PC-9 (cell line): ENCODE measurements around the gene AGAP3. TPM values are rescaled to one million over a fixed set of nuclear protein-coding genes. Genes with fewer than 3 reads are reported as not detected.
A peak's percentile ranks its signal among the peaks of the same experiment; 100 is the strongest.

Experiments used
- BruUV-seq: library from RNA; stranded (reverse); fragments of 400-500 nt; replicated peaks from 2 replicates; lab custom pipeline; 2021; lab: Mats Ljungman, UMichigan
- CTCF ChIA-PET: fragments of 300-600 bp; sonication (Branson Sonifier 250); formaldehyde crosslinking; loops from one replicate; lab custom pipeline; 2022; ENCODE audit warnings: antibody characterized with exemption; lab: Charles Lee
- POLR2A ChIA-PET: fragments of 300-600 bp; sonication (Branson Sonifier 250); formaldehyde crosslinking; loops from one replicate; lab custom pipeline; 2022; ENCODE audit warnings: antibody characterized with exemption; ENCODE audit not compliant: unreplicated experiment; lab: Charles Lee
- DNase-seq, 2 experiments: peaks; one replicate each; pipeline versions ENCODE4 v3.0.0 to v3.0.0-alpha.2; 2015 to 2022; ENCODE audit warnings: mixed read lengths in 1 of 2
- H2AFZ ChIP-seq: fragments of 200-600 bp; sonication (generic); 2 replicates; pipeline ENCODE4 v1.8.1; 2017; ENCODE audit warnings: antibody characterized with exemption
- H3F3A ChIP-seq: fragments of 200-600 bp; sonication (generic); 2 replicates; pipeline ENCODE4 v1.8.1; 2017; ENCODE audit warnings: antibody characterized with exemption, mild to moderate bottlenecking, low read depth; ENCODE audit not compliant: insufficient read depth
- H3K27ac ChIP-seq: fragments of 200-600 bp; sonication (generic); 2 replicates; pipeline ENCODE4 v1.6.1; 2016; ENCODE audit warnings: mixed run types
- H3K27me3 ChIP-seq: fragments of 200-600 bp; sonication (generic); 2 replicates; pipeline ENCODE4 v1.6.1; 2016; ENCODE audit warnings: low read depth, mixed run types; ENCODE audit not compliant: insufficient read depth
- H3K36me3 ChIP-seq: fragments of 200-600 bp; sonication (generic); 2 replicates; pipeline ENCODE4 v1.6.1; 2016; ENCODE audit warnings: low read depth, mixed run types
- H3K4me1 ChIP-seq: fragments of 200-600 bp; sonication (generic); replicated peaks from 2 replicates; pipeline ENCODE4 v1.6.1; 2016; ENCODE audit warnings: mixed run types; ENCODE audit not compliant: insufficient read depth
- H3K4me2 ChIP-seq: fragments of 200-600 bp; sonication (generic); 2 replicates; pipeline ENCODE4 v1.6.1; 2017; ENCODE audit warnings: mixed run types
- H3K4me3 ChIP-seq: fragments of 200-600 bp; sonication (generic); 2 replicates; pipeline ENCODE4 v1.6.1; 2016; ENCODE audit warnings: mixed run types
- H3K79me2 ChIP-seq: fragments of 200-600 bp; sonication (generic); 2 replicates; pipeline ENCODE4 v1.6.1; 2017; ENCODE audit warnings: low read depth, mixed run types
- H3K9me2 ChIP-seq: fragments of 200-600 bp; sonication (generic); 2 replicates; pipeline ENCODE4 v1.8.1; 2017; ENCODE audit warnings: mild to moderate bottlenecking; ENCODE audit not compliant: insufficient read depth
- H3K9me3 ChIP-seq: fragments of 200-600 bp; sonication (generic); 2 replicates; pipeline ENCODE4 v1.8.1; 2016; ENCODE audit warnings: low read depth; ENCODE audit not compliant: insufficient read depth
- H4K20me1 ChIP-seq: fragments of 200-600 bp; sonication (generic); 2 replicates; pipeline ENCODE4 v1.8.1; 2017; ENCODE audit not compliant: insufficient read depth
- EZH2 ChIP-seq: fragments of 200-600 bp; sonication (generic); IDR thresholded peaks from 2 replicates; pipeline ENCODE4 v1.8.0; 2017; ENCODE audit warnings: antibody characterized with exemption, low read depth
- intact Hi-C: fragments of 100-400 bp; cut with micrococcal nuclease; formaldehyde crosslinking; loops from one replicate; pipeline ENCODE4 v1.10.0; 2022; ENCODE audit not compliant: unreplicated experiment
- total RNA-seq: library from RNA; stranded (reverse); gene quantifications from 2 replicates; pipeline ENCODE4 v1.2.3, GENCODE V29; 2021
- TF ChIP-seq, protein P1 (sequence below): fragments of 200-600 bp; sonication (generic); conservative IDR thresholded peaks from 2 replicates; pipeline ENCODE4 v1.6.1; 2017; ENCODE audit warnings: mixed run types, antibody characterized with exemption, mild to moderate bottlenecking, moderate library complexity

AGAP3 gene
- total RNA-seq, 1 experiment from 2014 or later: 103 TPM

DNA sequence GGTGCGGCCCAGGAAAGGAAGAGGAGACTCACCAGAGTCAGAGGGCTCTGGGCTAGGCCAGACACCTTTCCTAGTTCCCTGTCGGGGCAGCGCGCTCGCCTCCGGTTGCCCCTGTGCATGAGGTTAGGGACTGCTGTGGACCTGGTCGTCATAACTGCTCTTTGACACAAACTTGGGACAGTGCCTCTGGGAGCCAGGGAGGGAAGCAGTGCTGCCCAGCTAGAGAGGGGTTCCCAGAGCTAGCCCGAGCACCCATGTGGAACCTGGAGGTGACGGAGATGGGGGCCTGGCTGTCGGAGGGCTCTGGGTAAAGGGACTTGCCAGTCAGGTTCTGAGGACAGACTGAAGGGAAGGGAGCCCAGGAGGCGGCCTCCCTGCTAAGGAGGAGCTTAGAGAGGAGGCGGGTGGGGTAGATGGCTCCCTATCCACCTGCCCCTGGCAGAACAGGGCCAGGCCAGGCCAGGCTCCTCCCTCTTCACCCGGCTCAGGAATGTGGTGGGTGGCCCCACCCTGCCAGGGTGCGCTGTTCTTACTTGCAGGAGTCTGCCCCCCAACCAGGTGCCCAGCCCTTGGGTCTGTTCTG lies 29.7 kb downstream of the AGAP3 start:
- Histone ChIP-seq H4K20me1 (peaks cover 48% of the 10 kb centered on the region), H3F3A (peaks cover 26% of the 10 kb centered on the region), H3K4me1 (peaks cover 30% of the 10 kb centered on the region), H3K4me3 (no peak overlapping the region), H3K79me2 (peaks cover 32% of the 10 kb centered on the region), H3K27me3 (no peaks in the 10 kb centered on the region), H3K4me2 (peak overlapping the region; percentile 7; the same call in 1 of the 2 replicates), H3K9me3 (no peaks in the 10 kb centered on the region), H2AFZ (no peak overlapping the region), H3K9me2 (no peaks in the 10 kb centered on the region), H3K27ac (no peak overlapping the region), H3K36me3 (no peaks in the 10 kb centered on the region)
- no peak for TF ChIP-seq EZH2
- TF ChIP-seq, protein P1, sequence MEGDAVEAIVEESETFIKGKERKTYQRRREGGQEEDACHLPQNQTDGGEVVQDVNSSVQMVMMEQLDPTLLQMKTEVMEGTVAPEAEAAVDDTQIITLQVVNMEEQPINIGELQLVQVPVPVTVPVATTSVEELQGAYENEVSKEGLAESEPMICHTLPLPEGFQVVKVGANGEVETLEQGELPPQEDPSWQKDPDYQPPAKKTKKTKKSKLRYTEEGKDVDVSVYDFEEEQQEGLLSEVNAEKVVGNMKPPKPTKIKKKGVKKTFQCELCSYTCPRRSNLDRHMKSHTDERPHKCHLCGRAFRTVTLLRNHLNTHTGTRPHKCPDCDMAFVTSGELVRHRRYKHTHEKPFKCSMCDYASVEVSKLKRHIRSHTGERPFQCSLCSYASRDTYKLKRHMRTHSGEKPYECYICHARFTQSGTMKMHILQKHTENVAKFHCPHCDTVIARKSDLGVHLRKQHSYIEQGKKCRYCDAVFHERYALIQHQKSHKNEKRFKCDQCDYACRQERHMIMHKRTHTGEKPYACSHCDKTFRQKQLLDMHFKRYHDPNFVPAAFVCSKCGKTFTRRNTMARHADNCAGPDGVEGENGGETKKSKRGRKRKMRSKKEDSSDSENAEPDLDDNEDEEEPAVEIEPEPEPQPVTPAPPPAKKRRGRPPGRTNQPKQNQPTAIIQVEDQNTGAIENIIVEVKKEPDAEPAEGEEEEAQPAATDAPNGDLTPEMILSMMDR: no peak
- peak; percentile 68 to 96 for DNase-seq
- intact Hi-C loops: loop anchor here (10.0 kb wide), 1 partner anchor 671 kb away; no protein-coding TSS in a partner anchor
- TSS peak; percentile 85 for BruUV-seq
- ChIA-PET POLR2A (interaction anchor here (0.6 to 1.0 kb wide), 3 partner anchors 59 to 212 kb away, joined by 5 to 7 read pairs (median 5); partner anchors contain the start of gene ABCF2), CTCF (interaction anchor here (0.6 kb wide), 2 partner anchors 91 to 1711 kb away, joined by 3 read pairs; partner anchors contain the start of gene ATG9B)

DNA sequence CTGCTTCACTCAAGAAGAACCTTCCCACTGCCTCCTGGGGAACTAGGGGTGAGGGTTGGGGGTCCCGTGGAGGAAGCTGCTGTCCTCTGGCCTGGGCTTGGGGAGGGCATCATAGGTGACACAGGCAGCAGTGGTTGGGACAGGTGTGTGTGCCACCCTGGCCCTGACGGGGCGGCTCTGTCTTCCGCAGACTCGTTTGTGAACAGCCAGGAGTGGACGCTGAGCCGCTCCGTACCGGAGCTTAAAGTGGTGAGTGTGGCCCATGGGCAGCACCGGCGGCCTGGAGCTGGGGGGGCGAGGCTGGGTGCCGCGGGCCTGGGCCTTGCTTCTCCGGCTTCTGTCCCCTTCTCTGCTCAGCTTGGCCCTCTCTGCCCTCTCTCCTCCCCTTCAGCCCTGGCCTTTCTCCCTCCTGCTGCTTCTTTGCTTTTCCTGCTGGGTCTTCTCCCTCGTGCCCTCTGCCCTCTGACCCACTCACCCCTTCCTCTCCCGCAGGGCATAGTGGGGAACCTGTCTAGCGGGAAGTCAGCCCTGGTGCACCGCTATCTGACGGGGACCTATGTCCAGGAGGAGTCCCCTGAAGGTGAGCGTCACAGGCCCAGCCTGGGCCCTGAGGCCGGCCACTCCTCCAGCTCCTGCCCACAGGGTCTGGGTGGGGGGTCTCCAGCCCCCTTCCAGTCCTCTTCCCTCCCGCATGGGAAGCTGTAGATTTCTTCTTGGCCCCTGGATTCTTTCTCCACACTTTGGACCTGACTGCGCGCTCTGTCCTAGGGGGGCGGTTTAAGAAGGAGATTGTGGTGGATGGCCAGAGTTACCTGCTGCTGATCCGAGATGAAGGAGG lies 30.5 kb downstream of the AGAP3 start:
- H3K4me2 ChIP-seq: no peak overlapping the region; the same call in 1 of the 2 replicates
- H3K9me3 ChIP-seq: no peaks in the 10 kb centered on the region
- intact Hi-C loops: loop anchor here (10.0 kb wide), 1 partner anchor 672 kb away; no protein-coding TSS in a partner anchor
- peaks cover 40% of the 10 kb centered on the region for H4K20me1 ChIP-seq
- ChIA-PET CTCF (interaction anchor here (0.8 kb wide), 1 partner anchor 51 kb away, joined by 3 read pairs; the partner anchor contains the start of gene GBX1), POLR2A (interaction anchor here (0.6 to 1.0 kb wide), 2 partner anchors 58 to 110 kb away, joined by 5 to 7 read pairs; partner anchors contain the start of gene ABCF2)
- no peaks in the 10 kb centered on the region for H3K9me2 ChIP-seq
- H3K36me3 ChIP-seq: no peaks in the 10 kb centered on the region
- H3K4me3 ChIP-seq: no peak overlapping the region
- no TSS peak for BruUV-seq
- H3K4me1 ChIP-seq: peaks cover 30% of the 10 kb centered on the region
- DNase-seq: no peak
- H3K27me3 ChIP-seq: no peaks in the 10 kb centered on the region
- no peak overlapping the region for H2AFZ ChIP-seq
- H3F3A ChIP-seq: peaks cover 26% of the 10 kb centered on the region
- TF ChIP-seq, protein P1: no peak
- TF ChIP-seq EZH2: no peak
- no peak overlapping the region for H3K27ac ChIP-seq
- peaks cover 24% of the 10 kb centered on the region for H3K79me2 ChIP-seq

DNA sequence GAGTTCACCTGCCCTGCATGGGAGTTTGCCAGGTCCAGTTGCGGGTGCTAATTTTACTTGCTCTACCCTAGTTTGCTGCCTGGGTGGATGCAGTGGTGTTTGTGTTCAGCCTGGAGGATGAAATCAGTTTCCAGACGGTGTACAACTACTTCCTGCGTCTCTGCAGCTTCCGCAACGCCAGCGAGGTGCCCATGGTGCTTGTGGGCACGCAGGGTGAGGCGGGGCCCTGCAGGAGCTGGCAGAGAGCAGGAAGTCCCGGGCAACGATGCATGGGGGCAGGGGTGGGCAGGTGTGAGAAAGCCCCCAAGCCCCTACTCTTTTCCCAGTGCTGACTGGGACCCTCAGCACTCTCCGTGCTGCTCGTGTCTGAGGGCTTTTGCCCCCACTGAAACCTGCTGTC lies 31.3 kb downstream of the AGAP3 start:
- no peak overlapping the region for H3K4me3 ChIP-seq
- no peak overlapping the region for H2AFZ ChIP-seq

More for the DNA sequence above, 31.3 kb downstream of the AGAP3 start:
- intact Hi-C loops: loop anchor here (10.0 kb wide), 1 partner anchor 673 kb away; no protein-coding TSS in a partner anchor
- Histone ChIP-seq H3K4me2 (no peak overlapping the region), H3K4me1 (peaks cover 28% of the 10 kb centered on the region), H3K27me3 (no peaks in the 10 kb centered on the region), H4K20me1 (peaks cover 33% of the 10 kb centered on the region), H3K9me3 (no peaks in the 10 kb centered on the region), H3K79me2 (peaks cover 17% of the 10 kb centered on the region), H3K36me3 (no peaks in the 10 kb centered on the region), H3K9me2 (no peaks in the 10 kb centered on the region), H3K27ac (no peak overlapping the region), H3F3A (peaks cover 19% of the 10 kb centered on the region)
- DNase-seq: no peak
- ChIA-PET CTCF (interaction anchor here (0.8 kb wide), 1 partner anchor 50 kb away, joined by 3 read pairs; the partner anchor contains the start of gene GBX1), POLR2A (no interaction called here)
- TF ChIP-seq EZH2: no peak
- TF ChIP-seq, protein P1: no peak
- no TSS peak for BruUV-seq
